ENCODE results near the gene SELENOM.
"Not testable (repeated sequence)": the region's sequence is repeated elsewhere in the genome, so short reads cannot be mapped to it uniquely, and the experiment has no call there.

The SELENOM gene

GRCh38 chr22:31089160-31090100, 17.9 kb downstream of the SELENOM start:
- peak; percentile 30 for DNase-seq

GRCh38 chr22:31088233-31088986, 19.0 kb downstream of the SELENOM start:
- DNase-seq, result no peak

- DNase-seq, result no peak
Observed at GRCh38 chr22:31087744-31088215, 19.6 kb downstream of the SELENOM start.

GRCh38 chr22:31086703-31087330, 20.6 kb downstream of the SELENOM start:
- no peak for DNase-seq

- DNase-seq, result no peak
Observed at GRCh38 chr22:31085928-31086327, 21.4 kb downstream of the SELENOM start.

GRCh38 chr22:31085493-31085824, 21.9 kb downstream of the SELENOM start:
- no peak for DNase-seq

- peak; percentile 86 for DNase-seq
Observed at GRCh38 chr22:31084811-31085492, 22.4 kb downstream of the SELENOM start.

GRCh38 chr22:31083923-31084810, 23.2 kb downstream of the SELENOM start:
- peak; percentile 28 for DNase-seq

- DNase-seq, result no peak
Observed at GRCh38 chr22:31083377-31083768, 24.0 kb downstream of the SELENOM start.

GRCh38 chr22:31082606-31083376, 24.6 kb downstream of the SELENOM start:
- peak; percentile 63 for DNase-seq

GRCh38 chr22:31081963-31082605, 25.3 kb downstream of the SELENOM start:
- DNase-seq, result peak; percentile 83

- peak; percentile 86 for DNase-seq
Observed at GRCh38 chr22:31080848-31081649, 26.3 kb downstream of the SELENOM start, which contains the start of gene SMTN. TSS of gene SMTN (plus strand) at chr22:31081318. CDS start at chr22:31083259, 1,941 bp downstream.

- no peak for DNase-seq
Observed at GRCh38 chr22:31080164-31080847, 27.1 kb downstream of the SELENOM start.

GRCh38 chr22:31079095-31079642, 28.2 kb downstream of the SELENOM start:
- DNase-seq, result no peak

GRCh38 chr22:31078389-31078788, 29.0 kb downstream of the SELENOM start:
- not testable (repeated sequence) for DNase-seq

GRCh38 chr22:31077681-31078080, 29.7 kb downstream of the SELENOM start:
- no peak for DNase-seq

GRCh38 chr22:31075961-31076360, 31.4 kb downstream of the SELENOM start:
- no peak for DNase-seq

GRCh38 chr22:31073545-31074145, 33.7 kb downstream of the SELENOM start:
- DNase-seq, result not testable (repeated sequence)

Data from HCEC 1CT (cell line).